GM19397 (cell line): ENCODE data around the gene HIF3A.

Experiments used
- ATAC-seq: cut with Tn5 transposase; IDR thresholded peaks from one replicate; pipeline ENCODE4 v1.9.1; 2021; ENCODE audit warnings: mild to moderate bottlenecking, moderate library complexity; ENCODE audit not compliant: unreplicated experiment

The HIF3A gene

DNA sequence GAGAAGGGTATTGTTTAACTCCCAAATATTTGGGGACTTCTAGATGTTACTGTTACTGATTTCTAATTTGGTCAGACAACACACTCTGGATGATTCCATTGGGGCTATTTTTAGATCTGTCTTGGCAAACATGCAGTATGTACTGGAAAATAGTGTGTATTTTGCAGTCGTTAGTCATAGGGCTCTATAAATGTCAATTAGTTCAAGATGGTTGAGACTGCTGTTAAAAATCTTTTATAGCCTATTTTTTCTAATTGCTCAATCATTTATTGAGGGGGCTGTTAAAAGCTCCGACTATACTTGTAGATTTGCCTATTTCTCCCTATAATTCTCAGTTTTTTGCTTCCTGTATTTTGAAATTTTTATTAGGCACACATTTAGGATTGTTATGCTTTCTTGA lies 81.4 kb downstream of the HIF3A start:
- no peak for ATAC-seq

DNA sequence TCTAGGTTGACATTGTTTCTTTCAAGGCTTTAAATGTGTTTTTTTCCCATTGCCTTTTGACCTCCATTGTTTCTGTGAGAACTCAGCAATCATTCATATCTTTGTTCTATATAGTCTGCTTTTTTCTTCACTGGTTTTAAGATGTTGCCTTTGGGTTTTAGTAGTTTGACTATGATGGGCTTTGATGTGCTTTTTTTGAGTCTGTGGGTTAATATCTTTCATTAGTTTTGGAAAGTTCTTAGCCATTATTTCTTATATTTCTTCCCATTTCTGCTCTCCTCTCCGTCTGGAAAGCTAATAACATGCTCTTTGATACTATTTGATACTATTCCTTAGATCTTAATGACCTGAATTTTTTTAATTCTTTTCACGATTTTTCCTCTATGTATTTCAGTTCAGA lies 83.8 kb downstream of the HIF3A start:
- ATAC-seq: no peak

DNA sequence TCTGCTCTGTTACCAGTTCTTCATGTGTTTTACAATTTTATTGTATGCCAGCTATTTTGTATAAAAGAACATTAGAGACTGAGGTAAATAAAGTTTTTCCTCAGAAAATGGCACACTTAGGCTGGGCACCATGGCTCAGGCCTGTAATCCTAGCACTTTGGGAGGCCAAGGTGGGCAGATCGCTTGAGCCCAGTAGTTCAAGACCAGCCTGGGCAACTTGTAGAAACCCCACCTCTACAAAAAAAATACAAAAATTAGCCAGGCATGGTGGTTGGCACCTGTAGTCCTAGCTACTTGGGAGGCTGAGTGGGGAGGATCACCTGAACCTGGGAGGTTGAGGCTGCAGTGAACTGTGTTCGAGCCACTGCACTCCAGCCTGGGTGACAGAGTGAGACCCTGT lies 84.5 kb downstream of the HIF3A start:
- ATAC-seq: no peak

DNA sequence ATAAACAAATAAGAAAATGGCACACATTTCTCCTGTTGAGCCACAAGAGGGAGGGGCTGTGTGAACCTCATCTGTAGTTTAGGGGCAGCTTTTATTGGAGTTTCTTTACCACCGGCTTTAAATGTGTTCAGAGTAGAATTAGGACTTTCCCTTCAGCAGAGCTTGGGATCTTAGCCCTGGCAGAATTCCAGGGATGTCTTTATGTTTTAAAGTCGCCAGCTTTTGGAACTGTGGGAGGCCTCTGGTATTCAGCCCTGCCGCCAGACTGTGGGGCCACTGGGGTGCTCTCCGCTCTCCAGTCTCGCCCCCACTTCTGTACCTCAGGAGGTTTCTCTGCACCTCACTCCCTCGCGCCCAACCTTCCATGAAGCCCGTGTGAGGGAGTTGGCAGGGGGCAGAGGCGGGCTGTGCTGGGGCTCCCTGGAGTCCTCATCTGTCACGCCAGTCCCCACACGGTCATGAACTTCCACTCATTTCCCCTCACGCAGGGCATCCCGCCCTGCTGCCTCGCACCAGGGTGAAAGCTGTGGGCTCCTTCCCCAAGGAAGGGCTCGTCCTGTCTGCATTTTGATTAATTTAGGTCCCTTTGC lies 85.0 kb downstream of the HIF3A start:
- ATAC-seq: no peak

DNA sequence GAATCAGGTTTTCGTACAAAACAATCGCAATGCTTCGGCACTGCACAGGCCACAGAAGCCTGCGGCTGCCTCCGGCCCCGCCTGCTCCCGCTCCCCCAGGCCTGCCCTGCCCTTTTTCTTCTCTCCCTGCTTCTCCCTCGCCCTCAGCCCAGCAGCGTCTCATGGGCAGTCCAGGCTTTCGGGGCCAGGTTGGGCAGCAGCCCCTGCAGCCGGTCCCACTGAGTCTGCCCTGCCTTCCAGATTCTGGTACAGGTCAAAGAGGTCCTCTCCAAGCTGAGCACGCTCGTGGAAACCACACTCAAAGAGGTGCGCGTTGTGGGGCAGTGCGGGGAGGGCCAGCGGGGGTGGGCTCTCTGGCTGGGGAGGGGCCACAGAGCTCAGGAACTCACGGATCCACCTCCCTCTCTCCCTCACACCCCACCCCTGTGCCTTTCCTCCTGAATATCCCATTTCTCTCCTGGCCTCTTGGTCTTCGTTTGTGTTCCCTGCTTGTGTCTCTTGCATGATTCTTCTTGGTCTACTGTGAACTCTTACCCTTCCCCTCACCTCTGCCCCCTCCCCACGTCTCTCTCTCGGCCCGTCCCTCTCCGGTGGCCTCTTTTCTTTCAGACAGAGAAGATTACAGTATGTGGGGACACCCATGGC lies 86.5 kb downstream of the HIF3A start:
- no peak for ATAC-seq

DNA sequence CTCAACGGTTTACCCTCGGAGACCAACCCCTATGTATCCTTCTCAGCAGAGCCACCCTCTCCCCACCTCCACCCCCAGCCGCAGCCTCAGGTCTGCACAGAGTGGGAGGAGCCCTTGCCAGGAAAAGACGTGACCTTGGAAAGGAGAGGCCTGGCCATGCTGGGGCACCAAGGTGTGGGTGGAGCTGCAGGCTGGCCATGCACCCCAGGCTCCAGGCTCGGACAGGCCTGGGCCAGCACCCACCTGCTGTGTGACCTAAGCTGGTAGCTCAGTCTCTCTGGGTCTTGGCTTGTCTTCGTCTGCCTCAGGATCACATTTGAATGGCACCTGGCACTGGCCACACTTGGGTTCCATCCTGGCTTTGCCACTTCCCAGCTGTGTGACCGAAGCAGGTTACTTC lies 87.0 kb downstream of the HIF3A start:
- ATAC-seq: no peak

DNA sequence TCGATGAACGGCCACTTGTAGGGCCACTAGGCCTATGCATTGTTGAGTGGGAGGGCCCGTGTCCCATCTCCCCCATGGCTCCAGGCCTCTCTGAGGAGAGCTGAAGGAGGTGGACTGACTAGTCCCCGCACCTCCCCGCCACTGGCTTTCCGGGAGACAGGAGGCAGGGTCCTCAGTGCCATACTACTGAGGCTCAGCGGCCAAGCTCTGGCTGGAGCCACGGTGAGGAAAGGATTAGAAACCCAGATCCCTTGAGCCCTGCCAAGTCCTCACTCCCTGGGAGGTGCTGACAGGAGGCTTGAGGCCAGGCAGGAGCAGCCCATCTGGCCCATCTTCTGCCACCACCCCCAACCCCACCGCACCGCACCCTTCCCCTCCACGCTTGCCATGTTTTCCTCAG lies 87.6 kb downstream of the HIF3A start:
- ATAC-seq: no peak

DNA sequence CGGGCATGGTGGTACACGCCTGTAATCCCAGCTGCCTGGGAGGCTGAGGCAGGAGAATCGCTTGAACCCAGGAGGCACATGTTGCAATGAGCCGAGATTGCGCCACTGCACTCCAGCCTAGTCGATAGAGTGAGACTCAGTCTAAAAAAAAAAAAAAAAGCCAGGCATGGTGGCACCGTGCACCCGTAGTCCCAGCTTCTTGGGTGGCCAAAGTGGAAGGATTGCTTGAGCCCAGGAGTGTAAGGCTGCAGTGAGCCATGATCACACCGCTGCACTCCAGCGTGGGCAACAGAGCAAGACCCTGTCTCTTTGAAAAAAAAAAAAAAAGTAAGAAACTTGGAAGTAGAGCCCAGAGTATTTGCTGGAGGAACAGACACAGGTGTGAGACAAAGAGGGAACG lies 88.8 kb downstream of the HIF3A start:
- no peak for ATAC-seq

DNA sequence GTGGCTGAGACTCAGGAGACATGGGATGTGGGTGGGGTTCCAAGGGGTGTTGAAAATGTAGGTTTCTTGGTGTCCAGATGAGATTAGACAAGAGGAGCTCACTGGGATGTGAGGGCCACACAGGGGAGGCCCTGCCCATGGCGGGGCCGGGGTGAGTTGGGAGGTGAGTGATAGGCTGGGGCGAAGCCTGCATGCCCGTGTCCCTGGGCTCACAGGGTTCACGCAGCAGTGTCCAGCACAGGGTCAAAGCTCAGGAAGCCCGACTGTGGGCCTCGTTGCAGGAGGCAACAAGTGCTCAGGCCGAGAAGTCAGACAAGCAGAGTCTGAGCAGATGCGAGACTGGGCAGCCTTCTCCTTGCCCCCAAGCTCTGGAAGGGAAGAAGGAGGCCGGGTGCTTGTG lies 89.3 kb downstream of the HIF3A start:
- ATAC-seq: no peak

DNA sequence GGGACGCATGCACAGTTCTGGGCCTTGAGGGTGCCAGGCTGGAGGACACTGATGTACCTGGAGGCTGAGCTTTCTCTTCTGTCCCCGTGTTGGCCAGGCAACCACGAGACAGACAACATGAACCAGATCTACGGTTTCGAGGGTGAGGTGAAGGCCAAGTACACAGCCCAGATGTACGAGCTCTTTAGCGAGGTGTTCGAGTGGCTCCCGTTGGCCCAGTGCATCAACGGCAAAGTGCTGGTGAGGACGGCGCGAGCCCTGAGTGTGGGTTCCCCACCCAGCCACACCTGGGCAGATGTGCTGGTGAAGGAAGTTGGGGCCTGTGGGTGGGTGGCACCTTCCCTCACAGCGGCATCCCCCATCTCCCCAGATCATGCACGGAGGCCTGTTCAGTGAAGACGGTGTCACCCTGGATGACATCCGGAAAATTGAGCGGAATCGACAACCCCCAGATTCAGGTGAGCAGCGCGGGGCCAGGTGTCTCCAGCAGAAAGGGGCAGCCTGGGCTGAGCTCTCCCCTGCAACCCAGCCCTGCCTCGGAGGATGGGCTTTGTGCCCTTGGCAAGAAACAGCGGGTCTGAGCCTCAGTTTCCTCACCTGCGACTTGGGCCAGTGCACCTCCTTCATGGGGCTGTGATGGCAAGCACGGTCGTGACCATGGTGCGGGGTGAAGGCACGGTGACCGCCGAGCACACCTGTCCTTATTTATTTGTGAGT lies 90.3 kb downstream of the HIF3A start:
- no peak for ATAC-seq

DNA sequence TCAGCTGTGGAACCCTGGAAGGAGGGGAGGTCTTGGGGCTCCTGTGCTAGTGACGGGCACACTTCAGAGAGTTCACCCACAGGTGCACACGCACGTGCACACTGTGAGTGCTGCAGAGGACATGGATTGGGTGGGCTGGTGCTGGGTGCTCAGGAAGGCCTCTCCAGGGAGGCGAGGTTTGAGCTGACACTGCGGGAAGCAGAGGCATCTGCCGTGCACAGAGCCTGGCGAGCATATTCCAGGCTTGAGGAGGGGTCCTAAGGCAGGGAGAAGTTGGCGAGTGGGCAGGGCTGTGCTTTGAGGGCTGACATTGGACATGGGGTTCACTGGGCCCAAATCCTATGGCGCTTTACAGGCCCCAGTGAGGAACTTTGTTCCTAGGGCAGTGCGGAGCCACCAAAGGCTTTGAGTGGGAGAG lies 90.9 kb downstream of the HIF3A start:
- no peak for ATAC-seq

DNA sequence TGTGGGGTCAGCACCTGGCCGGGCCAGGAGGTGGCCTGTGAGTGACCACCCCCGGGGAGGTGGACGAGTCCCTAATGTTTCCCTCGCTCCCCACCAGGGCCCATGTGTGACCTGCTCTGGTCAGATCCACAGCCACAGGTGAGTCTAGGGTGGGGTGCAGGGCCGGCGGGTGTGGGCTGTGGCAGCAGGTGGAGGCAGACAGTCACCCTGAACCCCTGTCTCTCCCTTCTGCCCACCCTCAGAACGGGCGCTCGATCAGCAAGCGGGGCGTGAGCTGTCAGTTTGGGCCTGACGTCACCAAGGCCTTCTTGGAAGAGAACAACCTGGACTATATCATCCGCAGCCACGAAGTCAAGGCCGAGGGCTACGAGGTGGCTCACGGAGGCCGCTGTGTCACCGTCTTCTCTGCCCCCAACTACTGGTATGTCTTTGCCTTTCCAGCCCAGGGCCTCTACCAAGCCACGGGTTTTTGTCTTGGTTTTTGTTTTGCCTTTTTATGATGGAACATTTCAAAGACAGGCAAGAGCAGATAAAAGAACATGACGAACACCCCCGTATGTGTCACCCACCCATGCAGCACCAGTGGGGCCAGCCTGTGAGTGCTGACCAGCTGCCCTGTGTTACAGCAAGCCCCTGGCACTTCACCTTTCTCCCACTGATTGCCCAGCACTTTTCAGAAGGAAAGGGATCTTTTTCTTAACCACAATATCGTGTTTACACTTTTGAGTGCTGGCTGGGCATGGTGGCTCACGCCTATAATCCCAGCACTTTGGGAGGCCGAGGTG lies 91.7 kb downstream of the HIF3A start:
- no peak for ATAC-seq

DNA sequence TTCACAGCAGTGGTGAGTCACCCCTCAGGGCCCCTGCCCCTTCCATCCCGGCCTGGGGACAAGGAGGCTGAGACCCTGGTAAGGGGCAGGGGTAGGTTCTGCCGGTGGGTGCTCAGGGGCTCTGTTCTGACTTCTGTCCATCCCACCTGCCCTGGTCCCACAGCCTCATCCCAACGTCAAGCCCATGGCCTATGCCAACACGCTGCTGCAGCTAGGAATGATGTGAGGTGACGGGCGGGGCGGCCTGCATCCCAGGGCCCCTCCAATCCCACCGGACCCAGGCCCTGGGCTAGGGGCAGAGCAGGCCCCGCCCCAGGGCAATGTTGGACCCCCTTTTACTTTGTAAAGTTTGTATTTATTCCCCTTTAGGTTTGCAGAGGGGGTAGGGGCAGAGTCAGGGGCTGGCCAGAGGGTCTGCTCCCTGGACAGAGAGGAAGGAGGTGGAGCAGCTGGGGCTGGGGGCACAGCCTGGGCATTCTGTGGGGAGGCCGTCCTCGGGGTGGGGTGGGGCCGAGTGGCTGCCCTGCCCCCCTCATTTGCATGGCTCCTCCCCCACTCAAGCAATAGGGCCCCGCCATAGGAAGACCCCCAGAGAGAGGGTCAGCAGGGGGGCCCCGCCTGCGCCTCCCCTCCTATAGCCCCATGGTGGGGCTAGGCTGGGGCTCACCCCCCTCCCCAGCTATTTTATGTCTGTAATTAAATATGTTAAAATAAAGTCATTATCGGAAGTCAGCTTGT lies 93.4 kb downstream of the HIF3A start:
- no peak for ATAC-seq

DNA sequence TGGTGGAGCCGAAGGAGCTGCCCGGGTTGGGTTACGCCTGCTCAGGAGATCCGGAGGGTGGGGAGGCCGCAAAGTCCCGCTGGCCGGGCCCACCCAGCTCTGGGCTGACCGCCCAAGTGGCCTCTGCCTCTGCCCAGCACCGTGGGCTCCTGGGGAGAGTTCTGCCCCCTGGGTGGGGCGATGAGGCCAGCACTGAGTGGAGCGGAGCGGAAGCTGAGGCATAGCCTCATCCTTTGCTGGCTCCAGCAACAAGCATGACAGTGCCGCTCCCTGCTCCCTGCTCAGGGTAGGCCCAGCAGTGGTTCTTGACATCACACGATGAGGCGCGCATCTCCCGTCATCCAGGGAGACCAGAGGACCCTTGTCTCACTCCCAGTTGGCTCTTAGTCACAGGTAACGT lies 94.0 kb downstream of the HIF3A start:
- ATAC-seq: no peak

DNA sequence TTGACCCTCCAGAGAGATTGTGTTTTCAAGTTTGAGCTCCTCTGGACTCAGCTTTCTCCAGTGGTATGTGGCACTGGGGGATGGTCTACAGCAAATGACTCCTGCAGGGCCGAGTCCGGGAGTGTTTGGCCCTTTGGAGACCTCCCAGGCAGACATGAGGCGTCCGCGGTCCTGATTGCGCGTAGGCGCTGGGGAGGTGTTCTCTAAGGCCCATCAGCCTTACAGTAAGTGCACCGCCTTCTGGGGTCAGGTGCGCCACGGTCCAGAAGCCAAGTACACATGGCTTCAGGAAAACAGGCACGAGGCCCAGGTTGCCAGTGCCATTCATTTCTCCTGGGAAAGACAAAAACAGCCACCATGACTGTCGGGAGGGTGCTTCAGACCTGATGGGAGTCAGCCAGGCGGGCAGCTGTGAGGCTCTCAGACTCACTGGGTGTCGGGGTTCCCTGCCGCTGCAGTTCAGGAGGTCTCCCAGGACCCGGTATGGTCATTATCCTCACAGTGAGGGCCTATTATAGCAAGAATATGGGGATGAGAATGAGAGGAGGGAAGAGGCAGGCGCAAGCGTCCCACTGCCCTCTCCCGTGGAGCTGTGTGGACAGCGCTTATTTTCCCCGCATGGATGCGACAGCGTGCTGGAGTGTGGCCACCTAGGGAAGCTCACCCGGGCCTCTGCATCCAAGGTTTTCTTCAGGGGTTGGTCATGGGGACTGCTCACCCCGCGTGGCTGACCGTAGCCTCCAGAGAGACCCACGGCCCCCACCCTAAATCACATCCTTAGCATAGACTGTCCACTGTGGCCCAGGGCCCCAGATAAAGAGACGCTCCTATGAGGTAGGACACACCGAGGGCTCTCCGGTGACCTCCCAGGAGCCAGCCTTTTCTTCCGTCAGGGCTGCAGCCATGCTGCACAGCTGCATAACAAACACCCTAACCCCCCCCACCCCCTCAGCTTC lies 94.7 kb downstream of the HIF3A start:
- ATAC-seq: no peak

DNA sequence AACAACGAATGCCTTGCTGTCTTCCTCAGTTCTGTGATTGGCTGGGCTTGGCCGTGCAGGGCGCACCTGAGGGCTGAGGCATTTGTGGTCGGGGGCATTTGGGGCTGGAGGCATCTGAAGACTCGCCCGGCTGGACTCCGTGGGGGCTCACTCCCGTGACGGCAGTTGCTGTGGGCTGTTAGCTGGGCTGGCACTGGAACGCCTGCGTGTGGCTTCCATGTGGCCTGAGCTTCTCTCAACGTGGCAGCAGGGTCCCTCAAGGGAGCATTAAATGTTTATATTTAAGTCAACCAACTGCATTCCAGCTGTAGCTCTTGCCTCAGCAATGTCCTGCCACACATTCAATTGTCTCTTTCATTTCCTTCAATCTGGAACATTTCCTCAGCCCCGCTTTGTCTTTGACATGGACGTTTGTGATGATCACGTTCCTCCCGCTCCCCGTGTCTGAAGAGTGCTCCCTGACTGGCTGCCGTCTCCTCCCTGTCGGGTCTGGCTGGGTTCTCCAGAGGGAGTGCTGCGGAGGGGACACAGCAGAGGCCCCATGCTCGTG lies 95.5 kb downstream of the HIF3A start:
- ATAC-seq: no peak

DNA sequence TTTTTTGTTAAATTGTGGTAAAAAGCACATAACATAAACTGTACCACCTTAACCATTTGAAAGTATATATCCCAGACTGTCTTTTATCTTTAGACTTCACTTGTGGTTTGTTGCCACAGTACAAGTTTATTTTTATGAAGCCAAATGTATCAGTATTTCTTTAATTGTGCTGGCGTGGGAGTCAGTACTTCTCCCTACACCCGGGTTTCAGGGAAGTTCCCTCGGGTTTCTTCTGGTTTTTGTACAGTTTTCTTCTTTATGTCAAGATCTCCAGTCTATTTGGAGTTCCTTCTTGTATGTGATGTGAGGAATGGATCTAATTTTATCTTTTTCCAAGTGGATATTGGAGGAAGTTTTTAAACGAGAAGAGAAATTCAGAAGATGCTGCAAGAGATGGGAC lies 96.0 kb downstream of the HIF3A start:
- no peak for ATAC-seq
